Suppressor macrophage (primary cell): Measurements from ENCODE around the gene MAP1LC3B.

ENCODE experiments used
- DNase-seq, 4 experiments: peaks; one replicate each; pipeline ENCODE4 v3.0.0-alpha.2; 2020 to 2022

Gene MAP1LC3B

DNA sequence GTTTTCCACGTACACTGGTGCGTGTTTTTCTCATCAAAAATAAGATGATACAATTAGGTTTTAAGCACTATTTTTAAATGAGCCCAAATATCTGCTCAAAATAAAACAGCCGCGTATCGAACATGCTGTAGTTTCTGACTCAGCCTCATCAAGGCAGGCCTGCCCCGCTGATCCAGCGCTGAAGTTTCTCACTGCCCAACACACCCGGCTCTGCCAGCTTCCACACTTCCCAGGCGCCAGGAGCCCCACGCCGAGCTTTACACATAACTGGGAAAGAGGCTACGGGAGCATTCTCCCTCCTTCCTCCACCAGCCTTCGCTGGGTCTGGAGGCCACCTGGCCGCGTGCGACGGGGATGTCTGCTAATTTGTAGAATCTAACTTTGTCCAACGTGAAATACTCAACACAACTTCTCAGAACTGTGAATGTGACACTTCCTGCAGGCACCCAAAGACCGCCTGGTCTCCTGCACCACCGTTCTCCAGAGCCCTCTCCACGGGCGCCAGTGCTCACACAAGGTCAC lies 42.1 kb downstream of the MAP1LC3B start:
- no peak for DNase-seq

DNA sequence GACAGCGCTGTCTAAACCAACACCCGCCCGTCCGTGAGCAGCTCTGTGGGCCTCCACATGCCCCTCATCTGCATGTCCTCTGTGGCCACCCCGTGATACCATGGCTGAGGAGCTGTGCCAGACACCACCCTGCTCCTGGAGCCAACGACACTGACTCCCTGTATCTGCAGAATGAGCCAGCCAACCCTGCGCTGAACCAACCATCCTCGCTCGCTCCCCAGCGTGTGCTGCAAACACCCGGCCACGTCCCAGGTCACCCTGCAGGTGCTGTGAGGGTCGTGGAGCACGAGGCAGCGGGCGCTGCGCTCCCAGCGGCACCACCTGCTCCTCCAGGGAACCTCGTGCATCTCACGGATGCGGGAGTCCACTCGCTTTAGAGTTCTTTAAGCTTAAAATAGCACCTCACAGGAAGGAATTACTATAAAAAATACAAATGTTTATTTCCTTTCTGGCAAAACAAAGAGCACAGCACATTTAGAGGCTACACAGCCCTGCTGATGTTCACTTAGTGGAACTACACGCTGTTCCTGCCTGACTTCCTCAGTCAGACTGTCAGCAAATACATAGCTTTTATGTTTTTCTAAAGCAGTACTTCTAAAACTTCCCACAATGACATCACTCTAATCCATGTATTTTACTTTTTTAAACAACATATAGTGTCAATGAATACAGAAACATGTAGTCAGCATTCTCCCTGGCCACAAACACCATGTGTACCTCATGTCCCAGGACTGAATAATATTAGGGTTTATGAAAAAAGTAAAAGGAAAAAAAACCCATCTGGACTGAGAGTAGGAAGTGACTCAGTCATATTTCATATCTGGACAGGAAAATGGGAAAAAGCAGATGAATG lies 43.5 kb downstream of the MAP1LC3B start:
- peak; percentile 31 to 70 (median 61) for DNase-seq

DNA sequence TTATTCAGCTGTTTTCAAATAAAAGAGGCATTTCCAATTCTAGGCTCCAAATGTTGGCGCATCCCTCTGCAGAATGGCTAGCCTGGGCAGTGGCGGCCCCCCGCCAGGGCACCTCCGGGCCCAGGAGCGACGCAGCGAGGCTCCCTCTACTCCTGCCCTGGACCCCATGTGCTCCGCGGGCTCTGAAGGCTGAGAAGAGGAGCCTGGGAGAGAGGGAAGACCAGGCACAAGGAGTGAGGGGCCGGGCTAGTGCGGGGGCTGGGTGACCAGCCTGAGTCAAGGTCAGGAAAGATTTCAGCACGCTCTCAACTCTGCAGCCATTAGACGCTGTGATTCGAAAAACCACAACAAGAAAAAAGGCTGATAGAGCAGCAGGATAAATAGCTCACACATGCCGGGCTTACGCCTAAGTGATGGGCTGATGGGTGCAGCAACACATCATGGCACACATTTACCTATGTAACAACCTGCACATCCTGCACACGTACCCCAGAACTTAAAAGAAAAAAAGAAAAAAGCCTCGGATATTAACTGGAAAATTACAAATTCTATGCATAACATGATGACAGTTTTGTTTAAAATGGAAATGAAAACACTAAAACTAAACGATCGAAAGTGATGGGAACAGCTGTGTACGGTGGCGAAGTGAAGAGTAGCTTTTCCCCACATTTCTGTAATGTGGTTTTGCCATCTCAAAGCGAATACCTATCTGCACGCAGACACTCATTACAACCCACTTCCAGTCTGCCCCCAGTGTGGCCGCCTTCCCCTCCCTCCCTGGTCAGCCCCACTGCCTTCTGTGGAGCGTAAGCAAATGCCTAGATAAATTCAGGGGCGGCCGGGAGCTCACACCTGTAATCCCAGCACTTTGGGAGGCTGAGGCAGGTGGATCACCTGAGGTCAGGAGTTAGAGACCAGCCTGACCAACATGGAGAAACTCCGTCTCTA lies 44.4 kb downstream of the MAP1LC3B start:
- DNase-seq, result no peak

DNA sequence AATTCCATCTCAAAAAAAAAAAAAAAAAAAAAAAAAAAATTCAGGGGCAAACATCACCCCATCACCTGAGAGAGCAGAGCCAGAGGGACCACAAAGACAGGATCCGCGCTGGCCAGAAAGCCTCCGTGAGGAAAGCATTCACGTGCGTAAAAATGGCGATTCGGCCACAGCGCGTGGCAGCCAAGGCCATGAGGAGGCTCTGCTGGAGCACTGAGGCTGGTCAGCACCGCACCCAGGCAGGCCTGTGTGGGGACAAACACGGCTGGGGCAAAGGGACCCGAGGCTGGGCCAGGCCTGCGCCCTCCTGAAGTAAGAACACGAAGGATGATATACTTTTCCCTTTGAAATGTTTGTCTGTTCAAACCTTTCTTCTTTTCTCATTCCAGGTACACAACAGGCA lies 45.2 kb downstream of the MAP1LC3B start:
- no peak for DNase-seq

DNA sequence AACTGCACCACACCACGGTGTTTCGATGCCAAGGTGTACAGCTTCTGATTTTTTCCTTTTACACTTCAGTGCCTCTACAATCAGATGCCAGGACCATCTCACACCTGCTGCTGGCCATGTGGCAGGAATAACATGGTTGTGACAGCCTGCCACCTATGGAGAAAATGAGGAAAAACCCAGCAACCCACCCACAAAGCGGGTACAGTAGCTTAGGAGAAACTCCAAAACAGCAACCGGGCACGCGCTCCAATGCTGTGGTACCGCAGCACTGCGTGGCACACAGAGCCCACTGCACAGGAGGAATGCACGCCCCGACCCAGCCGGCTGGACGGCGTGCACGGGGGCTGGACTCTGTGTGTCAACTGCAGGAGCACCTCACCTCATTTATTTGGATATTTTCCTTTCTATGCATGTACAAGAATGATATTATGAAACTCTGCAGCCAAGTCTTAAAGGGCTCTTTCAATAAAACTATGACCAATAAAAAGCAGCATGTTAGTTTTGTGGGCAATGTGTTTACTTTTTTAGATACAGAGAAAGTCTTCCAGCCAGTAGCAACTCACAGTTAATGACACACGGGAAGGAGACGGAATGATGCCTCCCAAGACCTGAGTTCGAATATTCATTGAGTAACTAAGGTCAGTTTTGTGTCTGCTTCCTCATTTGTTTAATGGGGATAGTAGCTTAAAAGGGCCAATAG lies 45.9 kb downstream of the MAP1LC3B start:
- no peak for DNase-seq

DNA sequence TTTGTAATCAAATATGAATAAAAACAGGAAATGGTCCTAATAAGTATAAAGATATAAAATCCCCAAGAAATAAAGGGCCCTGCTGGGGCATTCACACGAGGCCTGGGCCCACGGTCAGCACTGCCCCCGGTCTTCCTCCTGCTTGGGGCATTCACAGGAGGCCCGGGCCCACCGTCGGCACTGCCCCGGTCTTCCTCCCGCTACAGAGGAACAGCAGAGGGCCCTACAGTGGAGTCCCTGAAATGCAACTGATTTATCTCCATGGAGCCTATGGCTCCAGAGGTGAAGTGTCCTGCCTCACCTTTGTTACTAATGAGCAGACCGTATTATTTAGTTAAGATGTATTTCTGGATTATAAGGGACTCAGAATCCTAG lies 46.5 kb downstream of the MAP1LC3B start:
- DNase-seq, result no peak

DNA sequence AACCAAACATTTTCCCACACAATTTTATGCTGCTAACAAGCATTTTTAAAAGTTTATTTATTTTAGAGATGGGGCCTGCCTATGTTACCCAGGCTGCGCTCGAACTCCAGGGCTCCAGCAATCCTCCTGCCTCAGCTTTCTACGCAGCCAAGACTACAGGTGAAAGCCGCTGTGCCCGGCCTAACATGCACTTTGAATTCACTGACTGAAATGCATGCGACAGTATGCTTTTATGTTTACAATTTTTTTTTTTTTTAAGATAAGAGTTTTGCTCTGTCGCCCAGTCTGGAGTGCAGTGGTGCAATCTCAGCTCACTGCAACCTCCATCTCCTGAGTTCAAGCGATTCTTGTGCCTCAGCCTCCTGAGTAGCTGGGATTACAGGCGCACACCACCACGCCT lies 47.8 kb downstream of the MAP1LC3B start:
- no peak for DNase-seq

DNA sequence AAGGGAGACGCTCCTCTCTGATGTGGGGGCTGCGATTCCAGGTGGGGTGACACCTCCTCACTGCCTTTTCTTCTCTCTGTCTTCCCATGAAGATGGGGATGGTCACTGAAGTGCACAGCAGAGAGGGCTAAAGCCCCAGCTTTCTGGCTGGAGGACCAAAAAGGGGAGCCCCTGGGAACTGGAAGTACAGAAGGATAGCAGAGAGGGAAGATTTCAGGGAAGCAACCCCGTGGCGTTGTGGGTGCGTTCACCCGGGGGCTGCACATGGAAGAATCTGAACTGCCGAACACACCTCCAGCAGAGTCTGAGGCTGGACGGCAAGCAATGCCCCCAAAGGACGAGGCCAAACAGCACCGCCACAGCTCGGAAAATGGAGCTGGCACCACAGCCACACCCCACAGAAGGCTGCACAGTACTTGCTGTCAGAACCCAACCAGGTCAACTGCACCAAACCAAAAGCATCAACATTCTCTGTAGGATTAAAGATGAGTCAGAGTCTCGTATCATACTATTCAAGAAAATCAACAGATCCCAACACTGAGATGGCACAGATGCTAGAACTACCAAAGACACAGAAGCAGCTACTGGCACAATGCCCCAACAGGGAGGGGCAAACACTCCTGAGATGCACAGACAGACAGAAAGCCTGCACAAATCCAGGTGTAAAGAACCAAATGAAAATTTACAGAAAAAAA lies 49.9 kb downstream of the MAP1LC3B start:
- DNase-seq, result no peak

DNA sequence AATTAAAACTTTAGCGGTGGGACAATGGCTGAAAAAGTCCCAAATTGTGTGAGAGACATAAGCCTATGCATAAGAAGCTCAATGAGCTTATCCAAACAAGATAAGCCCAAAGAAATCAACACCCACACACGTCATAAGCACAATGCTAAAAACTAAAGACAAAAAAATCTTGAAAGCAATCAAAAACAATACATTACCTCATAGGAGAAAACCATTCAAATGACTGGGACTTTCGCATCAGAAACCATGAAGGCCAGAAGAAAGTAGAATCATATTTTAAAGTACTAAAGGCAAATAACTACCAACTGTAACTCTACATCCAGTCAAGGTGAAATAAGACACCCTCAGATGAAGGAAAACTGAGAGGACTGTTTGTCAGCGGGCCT lies 50.4 kb downstream of the MAP1LC3B start:
- no peak for DNase-seq

DNA sequence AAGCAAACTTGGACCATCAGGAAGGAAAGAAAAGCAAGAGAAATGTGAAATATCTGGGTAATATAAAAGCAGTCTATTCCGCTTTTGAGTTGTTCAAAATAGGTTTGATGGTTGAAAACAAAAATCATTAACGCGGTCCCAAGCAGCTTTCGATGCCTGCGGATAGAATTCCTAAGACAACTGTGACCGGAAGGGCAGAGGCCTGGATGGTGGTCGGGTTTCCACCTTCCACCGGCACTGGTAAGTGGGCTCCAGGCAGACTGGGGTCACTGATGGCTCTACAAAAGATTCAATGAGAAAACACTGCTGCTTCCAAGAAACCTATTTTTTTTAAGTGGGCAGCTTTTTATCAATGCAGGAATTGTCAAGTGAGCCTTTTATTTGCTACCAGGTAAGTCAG lies 50.9 kb downstream of the MAP1LC3B start:
- no peak for DNase-seq

DNA sequence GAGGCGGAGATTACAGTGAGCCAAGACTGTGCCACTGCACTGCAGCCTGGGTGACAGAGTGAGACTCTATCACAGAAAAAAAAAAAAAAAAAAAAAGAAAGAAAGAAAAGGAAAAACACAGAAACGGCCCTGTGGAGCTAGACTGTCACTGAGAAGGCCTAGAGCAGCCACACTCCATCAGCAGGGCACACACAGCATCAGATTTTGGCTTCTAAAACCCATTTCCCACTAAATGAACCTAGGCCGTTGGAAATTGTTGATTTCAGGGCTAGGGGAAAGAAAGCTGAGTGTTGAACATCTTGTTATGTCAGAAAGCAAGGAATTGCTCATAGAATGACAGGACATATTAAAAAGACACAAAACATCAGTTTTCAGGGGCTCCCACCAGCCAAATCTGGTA lies 51.8 kb downstream of the MAP1LC3B start:
- no peak for DNase-seq

DNA sequence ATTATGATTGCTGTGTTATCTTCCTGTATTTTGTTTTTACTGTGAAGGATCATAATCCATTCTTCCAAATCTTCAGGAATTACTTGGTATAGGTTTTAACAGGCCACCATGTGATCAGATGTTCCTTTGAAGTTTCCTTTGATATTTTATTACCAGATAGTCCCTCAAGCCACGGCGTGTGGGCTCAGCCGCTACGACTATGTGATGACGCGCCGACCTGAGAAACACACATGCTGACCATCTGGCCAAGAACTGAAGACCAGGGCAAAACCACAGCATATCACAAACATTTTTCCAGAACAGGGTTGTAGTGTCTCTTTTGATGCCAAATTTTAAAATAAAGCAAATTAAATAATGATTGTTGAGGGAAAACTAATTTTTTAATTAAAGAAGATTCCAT lies 53.4 kb downstream of the MAP1LC3B start:
- no peak for DNase-seq

DNA sequence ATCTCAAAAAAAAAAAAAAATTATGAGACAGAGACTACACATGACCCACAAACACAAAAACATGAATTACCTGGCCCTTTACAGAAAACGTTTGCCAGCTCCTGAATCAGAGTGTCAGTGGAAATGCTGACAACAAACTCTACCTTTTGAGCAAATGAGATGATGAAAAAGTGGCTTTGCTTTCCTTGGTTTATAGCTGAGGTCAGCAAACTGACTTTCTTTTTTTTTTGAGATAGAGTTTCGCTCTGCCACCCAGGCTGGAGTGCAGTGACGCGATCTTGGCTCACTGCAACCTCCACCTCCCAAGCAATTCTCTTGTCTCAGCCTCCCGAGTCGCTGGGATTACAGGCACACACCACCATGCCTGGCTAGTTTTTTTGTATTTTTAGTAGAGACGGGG lies 54.3 kb downstream of the MAP1LC3B start:
- DNase-seq, result no peak

DNA sequence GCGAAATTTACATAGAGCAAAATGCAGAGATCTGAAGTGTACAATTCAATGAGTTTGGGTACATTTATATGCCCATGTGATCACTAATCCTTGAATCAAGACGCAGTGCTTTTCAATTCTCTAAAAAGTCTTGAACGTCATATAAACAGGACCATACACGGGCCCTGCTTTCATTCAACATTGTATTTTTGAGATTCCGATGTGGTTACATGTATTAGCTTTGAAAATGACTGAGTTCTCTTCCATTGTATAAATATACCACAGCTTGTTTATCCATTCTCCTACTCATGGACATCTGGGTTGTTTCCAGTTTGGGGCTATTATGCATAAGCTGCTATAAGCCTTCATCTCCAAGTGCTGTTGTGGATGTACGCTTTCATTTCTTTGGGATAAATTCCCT lies 55.2 kb downstream of the MAP1LC3B start:
- no peak for DNase-seq

DNA sequence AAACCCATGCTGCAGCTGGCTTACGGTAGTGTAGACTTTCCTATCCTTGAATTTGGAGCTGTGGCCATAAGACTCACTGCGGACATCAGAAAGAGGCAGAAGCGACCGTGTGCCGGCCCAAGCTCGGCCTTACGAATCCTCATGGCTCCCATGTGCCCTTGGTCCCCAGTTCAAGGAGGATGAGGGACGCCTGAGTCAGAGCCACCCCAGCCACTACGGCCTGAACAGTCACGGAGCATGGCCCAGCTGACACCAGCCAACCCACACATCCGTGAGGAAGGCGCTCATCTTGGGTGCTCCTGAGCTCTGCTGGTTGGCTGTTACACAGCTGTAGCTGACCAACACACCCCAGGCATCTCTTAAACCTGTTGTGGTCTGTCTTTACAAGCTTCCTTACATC lies 56.7 kb downstream of the MAP1LC3B start:
- DNase-seq, result no peak

DNA sequence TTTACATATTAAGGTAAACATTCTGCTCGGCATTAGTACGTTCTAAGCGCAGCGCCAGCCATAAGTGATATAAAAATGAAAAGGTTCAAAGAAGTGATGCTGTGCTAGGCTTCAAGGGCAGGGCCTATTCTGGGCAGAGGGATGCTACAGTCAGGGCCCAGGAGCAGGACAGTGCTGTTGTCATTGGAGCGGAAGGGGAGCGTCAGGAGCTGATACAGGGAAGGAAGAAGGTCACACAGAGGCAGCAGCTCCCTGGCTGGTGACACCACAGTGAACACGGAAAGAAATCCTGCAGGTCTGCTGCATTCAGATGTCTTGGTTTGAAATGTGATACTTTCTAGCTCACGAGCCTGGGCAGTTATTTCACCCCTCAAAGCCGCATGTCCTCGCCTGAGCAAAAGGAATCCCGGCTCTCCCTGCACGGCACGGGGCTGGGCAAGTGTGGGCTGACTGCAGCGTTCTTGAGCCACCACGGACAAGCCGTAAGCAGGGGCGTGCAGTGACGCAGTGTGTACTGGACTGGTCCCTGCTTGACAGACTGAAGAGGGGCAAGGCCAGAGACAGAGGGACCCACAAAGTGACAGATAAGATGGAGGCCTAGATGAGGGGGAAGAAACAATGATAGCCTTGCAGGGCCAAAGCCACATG lies 59.6 kb downstream of the MAP1LC3B start:
- no peak for DNase-seq

DNA sequence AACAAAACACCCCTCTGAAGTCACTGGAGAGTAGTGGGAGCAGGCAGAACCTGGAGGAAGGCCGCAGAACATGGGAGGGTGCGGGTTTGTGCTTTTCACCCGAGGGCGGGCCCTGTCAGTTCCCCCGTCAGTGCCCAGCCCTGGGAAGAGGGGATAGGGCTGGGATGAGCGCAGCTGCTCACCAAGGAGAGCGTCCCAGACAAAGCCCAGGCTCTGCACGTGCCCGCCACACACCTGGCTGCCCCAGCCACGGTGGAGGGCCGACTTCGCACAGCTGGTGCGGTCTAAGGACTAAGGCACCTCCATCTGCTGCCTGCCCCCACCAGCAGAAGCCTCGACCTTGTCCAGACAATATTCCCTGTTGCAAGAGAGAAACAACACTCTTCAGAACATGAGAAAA lies 61.2 kb downstream of the MAP1LC3B start:
- DNase-seq, result no peak
